Karpas-422 (cell line): ENCODE results near the gene ITPR3. TPM values are rescaled to one million over a fixed set of nuclear protein-coding genes. Genes with fewer than 3 reads are reported as not detected.
"Not testable (repeated sequence)": the region's sequence is repeated elsewhere in the genome, so short reads cannot be mapped to it uniquely, and the experiment has no call there.

Experiments used
- DNase-seq: peaks from one replicate; pipeline ENCODE4 v3.0.0-alpha.2; 2015
- H2AFZ ChIP-seq: fragments of 200-600 bp; sonication (generic); 2 replicates; pipeline ENCODE4 v1.6.1; 2014; ENCODE audit warnings: antibody characterized with exemption, low read length, mixed read lengths
- H3K27ac ChIP-seq: fragments of 200-600 bp; sonication (generic); 2 replicates; pipeline ENCODE4 v1.5.1; 2014; ENCODE audit warnings: mild to moderate bottlenecking, low read length, moderate library complexity
- H3K27me3 ChIP-seq: fragments of 200-600 bp; sonication (generic); 2 replicates; pipeline ENCODE4 v1.6.1; 2014; ENCODE audit warnings: low read length, mixed read lengths
- H3K36me3 ChIP-seq: fragments of 200-600 bp; sonication (generic); 2 replicates; pipeline ENCODE4 v1.6.1; 2014; ENCODE audit warnings: low read length, mixed read lengths; ENCODE audit not compliant: insufficient read depth
- H3K4me1 ChIP-seq: fragments of 200-600 bp; sonication (generic); 2 replicates; pipeline ENCODE4 v1.6.1; 2014; ENCODE audit warnings: mild to moderate bottlenecking, low read length, mixed read lengths
- H3K4me2 ChIP-seq: fragments of 200-600 bp; sonication (generic); 2 replicates; pipeline ENCODE4 v1.6.1; 2014; ENCODE audit warnings: low read length, low read depth, mild to moderate bottlenecking; ENCODE audit not compliant: poor library complexity, severe bottlenecking
- H3K4me3 ChIP-seq: fragments of 200-600 bp; sonication (generic); 2 replicates; pipeline ENCODE4 v1.5.1; 2014; ENCODE audit warnings: mild to moderate bottlenecking, antibody characterized with exemption, low read length, mixed read lengths
- H3K79me2 ChIP-seq: fragments of 200-600 bp; sonication (generic); 2 replicates; pipeline ENCODE4 v1.6.1; 2014; ENCODE audit warnings: mild to moderate bottlenecking, low read length, mixed read lengths
- H3K9ac ChIP-seq: fragments of 200-600 bp; sonication (generic); 2 replicates; pipeline ENCODE4 v1.6.0; 2014; ENCODE audit warnings: low read length
- H3K9me2 ChIP-seq: fragments of 200-600 bp; sonication (generic), shearing (Covaris generic); replicated peaks from 2 replicates; pipeline ENCODE4 v1.6.0; 2014; ENCODE audit warnings: mild to moderate bottlenecking, low read length, moderate library complexity; ENCODE audit not compliant: insufficient read depth
- H3K9me3 ChIP-seq: fragments of 300-700, 200-600 bp; sonication (generic); 2 replicates; pipeline ENCODE4 v1.6.1; 2014; ENCODE audit warnings: low read length, mixed read lengths
- H4K20me1 ChIP-seq: fragments of 200-600 bp; sonication (generic); 2 replicates; pipeline ENCODE4 v1.6.1; 2014; ENCODE audit warnings: mild to moderate bottlenecking, antibody characterized with exemption, low read length, low read depth; ENCODE audit not compliant: insufficient read depth
- total RNA-seq: library from RNA; depleted of rRNA; stranded (reverse); fragments of >200 nt; shearing (Covaris generic); gene quantifications from 2 replicates; pipeline ENCODE4 v1.2.3, GENCODE V29; 2014; ENCODE audit warnings: low replicate concordance

ITPR3 gene
- total RNA-seq, 1 experiment from 2014 or later, result 3.9 TPM

DNA sequence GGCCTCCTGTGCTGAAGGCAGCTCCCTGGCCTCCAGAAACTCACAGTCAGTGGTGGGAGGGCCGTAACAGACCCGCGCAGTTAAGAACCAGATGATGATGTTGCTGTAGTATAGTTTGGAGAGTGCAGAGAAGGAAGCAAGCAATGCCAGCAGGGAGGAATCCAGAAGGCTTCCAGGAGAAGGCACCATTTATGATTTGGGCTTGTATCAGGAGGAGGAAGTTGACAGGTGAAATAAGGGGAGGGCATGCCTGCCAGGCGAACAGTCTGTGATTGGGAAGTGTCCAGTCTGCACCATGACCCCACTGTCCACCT is 27.8 kb upstream of the ITPR3 start:
- H3K27ac ChIP-seq, result no peak overlapping the region
- H3K4me2 ChIP-seq, result no peak overlapping the region
- no peak overlapping the region for H3K4me3 ChIP-seq
- no peaks in the 10 kb centered on the region for H3K9me3 ChIP-seq
- no peaks in the 10 kb centered on the region for H3K36me3 ChIP-seq
- H3K79me2 ChIP-seq, result no peaks in the 10 kb centered on the region
- H3K9me2 ChIP-seq, result no peaks in the 10 kb centered on the region
- no peak overlapping the region for H2AFZ ChIP-seq
- DNase-seq, result no peak
- H3K4me1 ChIP-seq, result peaks cover 16% of the 10 kb centered on the region
- H3K27me3 ChIP-seq, result no peaks in the 10 kb centered on the region
- H3K9ac ChIP-seq, result no peak overlapping the region
- no peaks in the 10 kb centered on the region for H4K20me1 ChIP-seq

DNA sequence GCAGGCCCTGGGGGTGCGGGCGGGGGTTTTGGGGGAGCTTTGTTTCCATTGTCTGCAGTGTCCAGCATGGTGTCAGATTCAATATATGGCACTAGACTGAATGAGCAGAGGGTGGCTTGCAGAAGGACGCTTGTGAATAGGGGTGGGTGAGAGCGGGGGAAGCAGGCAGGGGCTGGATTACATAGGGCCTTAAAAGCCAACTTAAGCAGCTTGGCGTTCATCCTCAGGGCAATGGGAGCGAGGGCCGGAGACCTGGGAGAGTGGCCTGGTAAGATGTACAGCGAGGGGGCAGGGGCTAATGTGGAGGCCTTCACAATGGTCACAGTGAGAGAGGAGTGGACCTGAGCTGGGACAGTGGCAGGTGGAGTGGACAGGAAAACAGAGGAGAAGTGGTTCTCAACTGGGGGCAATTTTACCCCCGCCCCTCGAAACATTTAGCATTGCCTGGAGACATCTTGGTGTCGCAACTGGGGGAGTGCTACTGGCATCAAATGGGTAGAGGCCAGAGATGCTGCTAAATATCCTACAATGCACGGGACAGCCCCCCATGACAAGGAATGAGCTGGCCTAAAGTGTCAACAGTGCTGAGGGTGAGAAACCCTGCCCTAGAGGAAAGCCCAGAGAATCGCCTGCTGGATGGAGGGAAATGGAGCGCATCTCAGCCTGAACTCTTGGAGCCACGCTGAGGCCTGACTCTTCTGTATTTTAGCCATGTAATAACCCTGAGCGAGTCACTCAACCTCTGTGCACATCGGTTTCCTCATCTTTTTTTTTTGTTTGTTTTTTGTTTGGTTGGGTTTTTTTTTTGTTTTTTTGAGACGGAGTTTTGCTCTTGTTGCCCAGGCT is 25.9 kb upstream of the ITPR3 start:
- Histone ChIP-seq H2AFZ (no peak overlapping the region), H3K9me2 (no peaks in the 10 kb centered on the region), H4K20me1 (no peaks in the 10 kb centered on the region), H3K4me2 (no peak overlapping the region), H3K27me3 (no peaks in the 10 kb centered on the region), H3K4me3 (no peak overlapping the region), H3K9ac (no peak overlapping the region), H3K4me1 (peaks cover 12% of the 10 kb centered on the region), H3K79me2 (no peaks in the 10 kb centered on the region), H3K36me3 (no peaks in the 10 kb centered on the region), H3K9me3 (no peaks in the 10 kb centered on the region), H3K27ac (no peak overlapping the region)
- peak; percentile 33 for DNase-seq

DNA sequence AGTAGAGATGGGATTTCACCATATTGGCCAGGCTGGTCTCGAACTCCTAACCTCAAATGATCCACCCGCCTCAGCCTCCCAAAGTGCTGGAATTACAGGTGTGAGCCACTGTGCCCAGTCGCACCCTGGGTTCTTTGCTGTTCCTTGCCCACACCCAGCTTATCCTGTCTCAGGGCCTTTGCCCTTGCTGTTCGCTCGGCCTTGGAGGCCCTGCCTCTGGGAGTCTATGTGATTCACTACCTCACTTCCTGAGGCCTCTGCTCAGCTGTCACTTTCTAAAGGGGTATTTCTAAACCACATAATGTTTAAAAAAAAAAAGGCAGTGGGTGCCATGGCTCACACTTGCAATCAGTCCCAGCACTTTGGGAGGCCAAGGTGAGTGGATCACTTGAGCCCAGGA is 24.2 kb upstream of the ITPR3 start:
- not testable (repeated sequence) for H3K36me3 ChIP-seq, H3K27me3 ChIP-seq, H3K27ac ChIP-seq, H3K9me2 ChIP-seq, H2AFZ ChIP-seq, H3K79me2 ChIP-seq, H3K4me2 ChIP-seq, H3K9me3 ChIP-seq, H3K9ac ChIP-seq, H4K20me1 ChIP-seq, H3K4me3 ChIP-seq, DNase-seq
- H3K4me1 ChIP-seq, result peaks cover 12% of the 10 kb centered on the region

DNA sequence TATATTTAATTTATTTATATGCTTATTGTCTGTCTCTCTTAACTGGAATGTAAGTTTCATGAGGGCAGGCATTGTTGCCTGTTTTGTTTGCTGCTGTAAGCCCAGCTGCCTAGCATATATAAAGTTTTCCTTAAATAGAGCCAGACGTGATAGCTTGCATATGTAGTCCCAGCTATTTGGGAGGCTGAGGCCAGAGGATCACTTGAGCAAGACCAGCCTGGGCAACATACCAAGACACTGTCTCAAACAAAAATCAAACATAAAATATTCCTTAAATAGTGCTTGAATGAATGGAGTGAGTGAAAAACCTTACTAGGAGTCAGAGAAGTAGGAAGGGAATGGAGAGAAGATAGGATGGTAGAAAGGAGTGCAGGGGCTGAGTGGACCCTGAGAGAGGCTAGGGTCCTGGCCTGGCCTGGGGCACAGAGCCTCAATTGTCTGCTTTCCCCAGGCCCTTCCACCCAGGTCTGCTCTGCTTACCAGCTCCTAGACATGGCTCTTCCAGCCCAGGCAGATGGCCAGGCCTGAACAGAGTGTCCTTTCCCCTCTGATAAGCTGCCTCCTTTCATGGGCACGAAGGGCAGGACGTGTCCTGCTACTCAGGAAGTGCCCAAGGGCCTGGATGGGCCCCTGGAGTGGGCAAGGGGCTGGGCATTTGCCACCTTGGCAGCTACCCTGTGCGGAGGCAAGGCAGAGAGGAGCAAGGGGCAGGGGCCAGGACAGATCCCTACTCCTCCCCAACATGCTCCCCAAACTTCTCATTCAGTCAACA is 23.4 kb upstream of the ITPR3 start:
- no peaks in the 10 kb centered on the region for H3K79me2 ChIP-seq
- no peaks in the 10 kb centered on the region for H3K9me3 ChIP-seq
- no peak overlapping the region for H2AFZ ChIP-seq
- peaks cover 7% of the 10 kb centered on the region for H3K4me1 ChIP-seq
- no peaks in the 10 kb centered on the region for H3K9me2 ChIP-seq
- no peaks in the 10 kb centered on the region for H3K36me3 ChIP-seq
- DNase-seq, result peak; percentile 32
- H4K20me1 ChIP-seq, result no peaks in the 10 kb centered on the region
- no peaks in the 10 kb centered on the region for H3K27me3 ChIP-seq
- no peak overlapping the region for H3K27ac ChIP-seq
- H3K9ac ChIP-seq, result no peak overlapping the region
- H3K4me2 ChIP-seq, result no peak overlapping the region
- H3K4me3 ChIP-seq, result no peak overlapping the region

DNA sequence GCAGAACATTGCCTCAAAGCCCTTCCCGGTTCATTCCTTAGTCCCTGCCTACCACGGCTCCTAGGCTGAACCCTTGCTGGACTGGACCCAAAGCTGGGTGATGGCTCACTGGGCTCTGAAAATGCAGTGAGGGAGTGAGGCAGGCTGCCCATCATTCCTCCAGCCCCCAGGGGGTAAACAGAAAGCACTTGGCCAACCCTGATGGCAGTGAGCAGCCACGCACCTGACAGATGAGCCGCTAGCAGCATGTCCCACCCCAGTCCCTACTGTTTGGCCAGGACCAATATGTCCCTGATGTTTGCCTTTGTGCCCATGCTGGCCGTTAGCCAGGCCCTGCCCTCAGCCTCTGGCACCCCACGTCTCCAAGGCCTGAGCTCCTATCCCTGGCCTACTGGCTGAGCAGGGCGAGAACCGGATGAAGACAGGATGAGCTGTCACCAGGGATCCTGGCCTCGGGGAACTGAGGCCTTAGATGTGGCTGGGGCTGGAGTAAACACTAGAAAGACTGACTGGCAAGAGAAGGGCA is 21.6 kb upstream of the ITPR3 start:
- no peaks in the 10 kb centered on the region for H3K9me2 ChIP-seq
- no peak overlapping the region for H3K27ac ChIP-seq
- no peaks in the 10 kb centered on the region for H4K20me1 ChIP-seq
- no peaks in the 10 kb centered on the region for H3K36me3 ChIP-seq
- H2AFZ ChIP-seq, result no peak overlapping the region
- no peak for DNase-seq
- no peaks in the 10 kb centered on the region for H3K9me3 ChIP-seq
- H3K27me3 ChIP-seq, result no peaks in the 10 kb centered on the region
- H3K4me3 ChIP-seq, result no peak overlapping the region
- no peaks in the 10 kb centered on the region for H3K4me1 ChIP-seq
- no peak overlapping the region for H3K9ac ChIP-seq
- H3K4me2 ChIP-seq, result no peak overlapping the region
- no peaks in the 10 kb centered on the region for H3K79me2 ChIP-seq

GRCh38 chr6:33600761-33601160 is 20.4 kb upstream of the ITPR3 start:
- H3K27me3 ChIP-seq, result no peaks in the 10 kb centered on the region
- H3K4me1 ChIP-seq, result no peaks in the 10 kb centered on the region
- H3K9me3 ChIP-seq, result no peaks in the 10 kb centered on the region
- H3K27ac ChIP-seq, result no peak overlapping the region
- no peaks in the 10 kb centered on the region for H3K9me2 ChIP-seq
- H2AFZ ChIP-seq, result no peak overlapping the region
- H3K9ac ChIP-seq, result no peak overlapping the region
- no peaks in the 10 kb centered on the region for H4K20me1 ChIP-seq
- H3K36me3 ChIP-seq, result no peaks in the 10 kb centered on the region
- no peak overlapping the region for H3K4me3 ChIP-seq
- no peak for DNase-seq
- H3K79me2 ChIP-seq, result no peaks in the 10 kb centered on the region
- no peak overlapping the region for H3K4me2 ChIP-seq

- Histone ChIP-seq H3K4me2 (no peak overlapping the region), H3K9me3 (no peaks in the 10 kb centered on the region), H3K27me3 (no peaks in the 10 kb centered on the region), H4K20me1 (no peaks in the 10 kb centered on the region), H3K79me2 (no peaks in the 10 kb centered on the region), H3K27ac (no peak overlapping the region), H3K4me3 (no peak overlapping the region), H3K4me1 (no peaks in the 10 kb centered on the region), H3K36me3 (no peaks in the 10 kb centered on the region), H2AFZ (no peak overlapping the region), H3K9ac (no peak overlapping the region), H3K9me2 (no peaks in the 10 kb centered on the region)
- no peak for DNase-seq
These were observed 18.9 kb upstream of the ITPR3 start for GRCh38 chr6:33602180-33602579.

GRCh38 chr6:33604941-33605854 is 15.9 kb upstream of the ITPR3 start:
- Histone ChIP-seq H3K79me2 (no peaks in the 10 kb centered on the region), H3K36me3 (no peaks in the 10 kb centered on the region), H3K27me3 (no peaks in the 10 kb centered on the region), H3K4me1 (no peaks in the 10 kb centered on the region), H2AFZ (no peak overlapping the region), H3K4me2 (no peak overlapping the region), H3K4me3 (no peak overlapping the region), H4K20me1 (no peaks in the 10 kb centered on the region), H3K9ac (no peak overlapping the region), H3K27ac (no peak overlapping the region), H3K9me3 (no peaks in the 10 kb centered on the region), H3K9me2 (no peaks in the 10 kb centered on the region)
- DNase-seq, result no peak
